ENCODE data around the gene CARS2.

The CARS2 gene

GRCh38 chr13:110713981-110714796 is 8.3 kb upstream of the CARS2 start:
- TF ChIP-seq, protein P1, sequence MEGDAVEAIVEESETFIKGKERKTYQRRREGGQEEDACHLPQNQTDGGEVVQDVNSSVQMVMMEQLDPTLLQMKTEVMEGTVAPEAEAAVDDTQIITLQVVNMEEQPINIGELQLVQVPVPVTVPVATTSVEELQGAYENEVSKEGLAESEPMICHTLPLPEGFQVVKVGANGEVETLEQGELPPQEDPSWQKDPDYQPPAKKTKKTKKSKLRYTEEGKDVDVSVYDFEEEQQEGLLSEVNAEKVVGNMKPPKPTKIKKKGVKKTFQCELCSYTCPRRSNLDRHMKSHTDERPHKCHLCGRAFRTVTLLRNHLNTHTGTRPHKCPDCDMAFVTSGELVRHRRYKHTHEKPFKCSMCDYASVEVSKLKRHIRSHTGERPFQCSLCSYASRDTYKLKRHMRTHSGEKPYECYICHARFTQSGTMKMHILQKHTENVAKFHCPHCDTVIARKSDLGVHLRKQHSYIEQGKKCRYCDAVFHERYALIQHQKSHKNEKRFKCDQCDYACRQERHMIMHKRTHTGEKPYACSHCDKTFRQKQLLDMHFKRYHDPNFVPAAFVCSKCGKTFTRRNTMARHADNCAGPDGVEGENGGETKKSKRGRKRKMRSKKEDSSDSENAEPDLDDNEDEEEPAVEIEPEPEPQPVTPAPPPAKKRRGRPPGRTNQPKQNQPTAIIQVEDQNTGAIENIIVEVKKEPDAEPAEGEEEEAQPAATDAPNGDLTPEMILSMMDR (IDR thresholded peaks at IDR 0.05) = peak; percentile 17; the same call in 1 of the 2 replicates

GRCh38 chr13:110713642-110713952 is 7.7 kb upstream of the CARS2 start, which contains the start of gene ING1:
Gene ING1, plus strand, starts transcription at chr13:110713700. Its CDS starts 450 bp downstream, at chr13:110714150.
- TF ChIP-seq, protein P1 (IDR thresholded peaks at IDR 0.05) = no peak

GRCh38 chr13:110712849-110713641 is 7.1 kb upstream of the CARS2 start:
- TF ChIP-seq, protein P1 (IDR thresholded peaks at IDR 0.05) = no peak

GRCh38 chr13:110712081-110712848 is 6.3 kb upstream of the CARS2 start:
- TF ChIP-seq, protein P1 (IDR thresholded peaks at IDR 0.05) = no peak

DNA sequence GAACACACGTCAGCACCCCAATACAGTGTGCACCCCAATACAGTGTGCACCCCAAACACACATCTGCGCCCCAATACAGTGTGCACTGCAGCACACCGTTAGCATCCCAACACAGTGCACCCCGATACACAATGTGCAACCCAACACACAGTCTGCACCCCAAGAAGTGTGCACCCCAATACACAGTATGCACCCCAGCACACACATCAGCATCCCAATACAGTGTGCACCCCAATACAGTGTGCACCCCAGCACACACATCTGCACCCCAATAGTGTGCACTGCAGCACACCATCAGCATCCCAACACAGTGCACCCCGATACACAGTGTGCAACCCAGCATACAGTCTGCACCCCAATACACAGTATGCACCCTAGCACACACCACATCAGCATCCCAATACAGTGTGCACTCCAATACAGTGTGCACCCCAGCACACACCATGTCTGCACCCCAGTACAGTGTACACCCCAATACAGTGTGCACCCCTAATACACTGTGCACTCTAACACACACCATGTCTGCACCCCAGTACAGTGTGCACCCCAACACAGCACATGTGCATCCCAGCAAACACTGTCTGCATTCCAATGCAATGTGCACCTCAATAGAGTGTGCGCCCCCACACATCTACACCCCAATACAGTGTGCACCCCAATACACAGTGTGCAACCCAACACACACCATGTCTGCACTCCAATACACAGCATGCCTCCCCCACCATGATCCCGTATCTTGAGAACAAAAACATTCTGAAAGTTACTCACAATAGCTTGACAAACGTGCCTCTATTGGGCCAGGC is 855 bp upstream of the CARS2 start:
- TF ChIP-seq, protein P1 (IDR thresholded peaks at IDR 0.05) = no peak

GRCh38 chr13:110705356-110705825 is 525 bp downstream of the CARS2 start:
- TF ChIP-seq, protein P1 (IDR thresholded peaks at IDR 0.05) = no peak
